ENCODE data around the gene ZNF568. TPM values are rescaled to one million over a fixed set of nuclear protein-coding genes. Genes with fewer than 3 reads are reported as not detected.

ZNF568 gene
- total and polyA plus RNA-seq, 2 donors: 9.3 to 28.4 TPM

GRCh38 chr19:36972571-36972970 is 56.4 kb downstream of the ZNF568 start:
- 24% methylated on average over 25 of the region's 25 CpGs for WGBS

GRCh38 chr19:36973021-36973843 is 57.1 kb downstream of the ZNF568 start:
- Histone ChIP-seq H3K36me3 (ENCODE audit: insufficient read depth) (peaks cover 3% of the 10 kb centered on the region), H3K27ac (ENCODE audit: low read depth) (peak overlapping the region; percentile 73), H3K4me3 (ENCODE audit: low read depth, low read length) (peak overlapping the region; percentile 45), H3K4me1 (ENCODE audit: insufficient read depth) (no peaks in the 10 kb centered on the region)
- under 1% methylated on average over 56 of the region's 56 CpGs for WGBS
- peak; percentile 67 for DNase-seq (ENCODE audit: extremely low spot score)

More at GRCh38 chr19:36972571-36972970, 56.4 kb downstream of the ZNF568 start:
- Histone ChIP-seq H3K4me1 (ENCODE audit: insufficient read depth) (no peaks in the 10 kb centered on the region), H3K36me3 (ENCODE audit: insufficient read depth) (peaks cover 1% of the 10 kb centered on the region), H3K4me3 (ENCODE audit: low read depth, low read length) (peak overlapping the region; percentile 45), H3K27ac (ENCODE audit: low read depth) (no peak overlapping the region)
- no peak for DNase-seq (ENCODE audit: extremely low spot score)

GRCh38 chr19:36973844-36974195 is 57.7 kb downstream of the ZNF568 start:
- no peak for DNase-seq (ENCODE audit: extremely low spot score)
- WGBS: 30% methylated on average over 6 of the region's 6 CpGs

GRCh38 chr19:36986131-36986530 is 70.0 kb downstream of the ZNF568 start:
- DNase-seq (ENCODE audit: extremely low spot score): no peak
- Histone ChIP-seq H3K4me1 (ENCODE audit: insufficient read depth) (no peaks in the 10 kb centered on the region), H3K36me3 (ENCODE audit: insufficient read depth) (no peaks in the 10 kb centered on the region), H3K27ac (ENCODE audit: low read depth) (no peak overlapping the region), H3K4me3 (ENCODE audit: low read depth, low read length) (no peak overlapping the region)
- 69% methylated on average over 2 of the region's 2 CpGs for WGBS

More at GRCh38 chr19:36973844-36974195, 57.7 kb downstream of the ZNF568 start:
- Histone ChIP-seq H3K4me1 (ENCODE audit: insufficient read depth) (no peaks in the 10 kb centered on the region), H3K27ac (ENCODE audit: low read depth) (no peak overlapping the region), H3K36me3 (ENCODE audit: insufficient read depth) (peaks cover 3% of the 10 kb centered on the region), H3K4me3 (ENCODE audit: low read depth, low read length) (peak overlapping the region; percentile 45)

GRCh38 chr19:36986601-36987000 is 70.5 kb downstream of the ZNF568 start:
- 74% methylated on average over 7 of the region's 7 CpGs for WGBS
- Histone ChIP-seq H3K27ac (ENCODE audit: low read depth) (no peak overlapping the region), H3K36me3 (ENCODE audit: insufficient read depth) (no peaks in the 10 kb centered on the region), H3K4me1 (ENCODE audit: insufficient read depth) (no peaks in the 10 kb centered on the region), H3K4me3 (ENCODE audit: low read depth, low read length) (no peak overlapping the region)
- no peak for DNase-seq (ENCODE audit: extremely low spot score)

GRCh38 chr19:36987091-36987490 is 71.0 kb downstream of the ZNF568 start:
- DNase-seq (ENCODE audit: extremely low spot score): no peak
- 70% methylated on average over 3 of the region's 3 CpGs for WGBS

GRCh38 chr19:36997152-36997842 is 81.2 kb downstream of the ZNF568 start:
- DNase-seq (ENCODE audit: extremely low spot score): no peak
- Histone ChIP-seq H3K27ac (ENCODE audit: low read depth) (no peak overlapping the region), H3K4me3 (ENCODE audit: low read depth, low read length) (no peak overlapping the region), H3K4me1 (ENCODE audit: insufficient read depth) (no peaks in the 10 kb centered on the region), H3K36me3 (ENCODE audit: insufficient read depth) (peaks cover 7% of the 10 kb centered on the region)
- WGBS: 92% methylated on average over 8 of the region's 8 CpGs

More at GRCh38 chr19:36987091-36987490, 71.0 kb downstream of the ZNF568 start:
- Histone ChIP-seq H3K4me3 (ENCODE audit: low read depth, low read length) (no peak overlapping the region), H3K4me1 (ENCODE audit: insufficient read depth) (no peaks in the 10 kb centered on the region), H3K36me3 (ENCODE audit: insufficient read depth) (no peaks in the 10 kb centered on the region), H3K27ac (ENCODE audit: low read depth) (no peak overlapping the region)

GRCh38 chr19:36997843-36998235 is 81.7 kb downstream of the ZNF568 start:
- H3K4me1 ChIP-seq (ENCODE audit: insufficient read depth): no peaks in the 10 kb centered on the region
- WGBS: 90% methylated on average over 7 of the region's 7 CpGs
- no peak overlapping the region for H3K4me3 ChIP-seq (ENCODE audit: low read depth, low read length)
- DNase-seq (ENCODE audit: extremely low spot score): no peak
- no peak overlapping the region for H3K27ac ChIP-seq (ENCODE audit: low read depth)
- H3K36me3 ChIP-seq (ENCODE audit: insufficient read depth): peaks cover 5% of the 10 kb centered on the region

GRCh38 chr19:36999313-36999712 is 83.2 kb downstream of the ZNF568 start:
- H3K27ac ChIP-seq (ENCODE audit: low read depth): no peak overlapping the region
- H3K4me1 ChIP-seq (ENCODE audit: insufficient read depth): no peaks in the 10 kb centered on the region
- no peak for DNase-seq (ENCODE audit: extremely low spot score)
- H3K4me3 ChIP-seq (ENCODE audit: low read depth, low read length): no peak overlapping the region
- WGBS: 93% methylated on average over 2 of the region's 2 CpGs
- peaks cover 5% of the 10 kb centered on the region for H3K36me3 ChIP-seq (ENCODE audit: insufficient read depth)

GRCh38 chr19:37007587-37008220 is 91.6 kb downstream of the ZNF568 start:
- peak; percentile 14 for DNase-seq (ENCODE audit: extremely low spot score)
- WGBS: 25% methylated on average over 48 of the region's 48 CpGs
- Histone ChIP-seq H3K27ac (ENCODE audit: low read depth) (no peak overlapping the region), H3K4me1 (ENCODE audit: insufficient read depth) (no peaks in the 10 kb centered on the region), H3K4me3 (ENCODE audit: low read depth, low read length) (peak overlapping the region; percentile 38), H3K36me3 (ENCODE audit: insufficient read depth) (no peaks in the 10 kb centered on the region)

- Histone ChIP-seq H3K4me3 (ENCODE audit: low read depth, low read length) (no peak overlapping the region), H3K27ac (ENCODE audit: low read depth) (no peak overlapping the region), H3K4me1 (ENCODE audit: insufficient read depth) (no peaks in the 10 kb centered on the region), H3K36me3 (ENCODE audit: insufficient read depth) (no peaks in the 10 kb centered on the region)
- no peak for DNase-seq (ENCODE audit: extremely low spot score)
- WGBS: 95% methylated on average over 28 of the region's 28 CpGs
Measured at GRCh38 chr19:37009871-37010270, 93.7 kb downstream of the ZNF568 start.

- Histone ChIP-seq H3K36me3 (ENCODE audit: insufficient read depth) (no peaks in the 10 kb centered on the region), H3K27ac (ENCODE audit: low read depth) (no peak overlapping the region), H3K4me3 (ENCODE audit: low read depth, low read length) (no peak overlapping the region), H3K4me1 (ENCODE audit: insufficient read depth) (no peaks in the 10 kb centered on the region)
- DNase-seq (ENCODE audit: extremely low spot score): no peak
- WGBS: 96% methylated on average over 41 of the region's 41 CpGs
Measured at GRCh38 chr19:37012093-37012745, 96.1 kb downstream of the ZNF568 start.

- H3K36me3 ChIP-seq (ENCODE audit: insufficient read depth): no peaks in the 10 kb centered on the region
- no peak for DNase-seq (ENCODE audit: extremely low spot score)
- H3K4me3 ChIP-seq (ENCODE audit: low read depth, low read length): no peak overlapping the region
- 93% methylated on average over 23 of the region's 23 CpGs for WGBS
- no peak overlapping the region for H3K27ac ChIP-seq (ENCODE audit: low read depth)
- no peaks in the 10 kb centered on the region for H3K4me1 ChIP-seq (ENCODE audit: insufficient read depth)
Measured at GRCh38 chr19:37014456-37014855, 98.3 kb downstream of the ZNF568 start.
